Suprapubic skin (tissue), 4 donors: ENCODE results near the gene ELN.
"Not testable (repeated sequence)": the region's sequence is repeated elsewhere in the genome, so short reads cannot be mapped to it uniquely, and the experiment has no call there.

Experiments
- CTCF ChIP-seq, 2 donors: fragments of 200-600 bp in 1 of 2; fragments of 450-650 bp in 1 of 2; sonication (generic) in 1 of 2; IDR thresholded peaks; one replicate each; pipeline ENCODE4 v1.5.1; 2016 to 2019; ENCODE audit warnings: antibody characterized with exemption in 2 of 2, mild to moderate bottlenecking in 1 of 2, moderate library complexity in 1 of 2
- EP300 ChIP-seq: sonication (generic); formaldehyde crosslinking; IDR thresholded peaks from one replicate; pipeline ENCODE4 v1.6.1; 2017; ENCODE audit warnings: antibody characterized with exemption
- POLR2A ChIP-seq, 2 donors: fragments of 450-650 bp; IDR thresholded peaks; one replicate each; pipeline ENCODE4 v1.6.1; 2017; ENCODE audit warnings: antibody characterized with exemption in 2 of 2, mild to moderate bottlenecking in 2 of 2, moderate library complexity in 2 of 2
- POLR2AphosphoS5 ChIP-seq, 3 donors: sonication (generic); formaldehyde crosslinking; IDR thresholded peaks; one replicate each; pipeline ENCODE4 v1.6.1; 2017; ENCODE audit warnings: antibody characterized with exemption in 3 of 3

- not testable (repeated sequence) for TF ChIP-seq CTCF (IDR thresholded peaks at IDR 0.05); POLR2AphosphoS5 (IDR thresholded peaks at IDR 0.05); POLR2A (IDR thresholded peaks at IDR 0.05); EP300
Observed at GRCh38 chr7:73979656-73980055, 48.3 kb upstream of the ELN start.
